NOMO-1 treated with DMSO at 0.1 percent for 48 hours (cell line): ENCODE data around the gene ABCB4.

ENCODE experiments used
- DNase-seq: peaks from one replicate; lab custom pipeline; 2025; ENCODE audit not compliant: unreplicated experiment; lab: John Stamatoyannopoulos, UW

Gene ABCB4

DNA sequence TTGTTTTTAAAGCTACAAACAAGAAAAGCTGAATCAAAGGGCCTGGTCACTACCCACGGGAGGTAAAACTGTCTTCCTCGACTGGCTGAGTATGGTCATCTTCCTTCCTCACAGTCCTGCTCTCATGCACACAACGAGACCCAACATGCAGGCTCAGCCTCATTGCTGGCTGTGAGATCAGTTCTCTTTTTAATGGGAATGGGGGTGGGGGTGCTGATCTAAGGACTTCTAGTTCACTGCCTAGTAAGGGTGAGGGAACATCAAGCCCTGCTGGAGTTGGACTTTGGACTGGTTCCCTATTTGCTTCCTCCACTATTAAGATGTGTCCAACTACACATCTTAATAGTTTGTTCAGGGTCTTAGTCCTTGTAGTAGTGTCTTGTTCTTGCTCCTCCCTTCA is 48.2 kb downstream of the ABCB4 start:
- no peak for DNase-seq

DNA sequence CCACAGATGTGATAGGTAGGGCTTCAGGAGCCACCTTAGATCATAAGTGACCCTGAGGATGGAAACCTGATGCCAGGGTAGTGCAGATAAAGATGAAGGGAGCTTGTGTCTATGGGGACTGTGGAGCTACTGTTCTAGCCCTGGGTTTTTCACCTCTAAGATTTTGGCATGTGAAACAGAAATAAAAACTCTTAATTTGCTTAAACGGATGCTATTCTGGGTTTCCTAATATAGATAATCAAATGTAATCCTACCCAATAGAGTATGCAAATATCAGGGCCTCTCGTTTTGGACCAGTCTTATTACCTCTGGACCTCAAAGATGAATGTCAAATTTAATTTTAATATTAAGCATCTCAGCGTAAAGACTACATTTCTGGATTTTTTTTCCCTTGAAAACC is 49.3 kb downstream of the ABCB4 start:
- DNase-seq = no peak

DNA sequence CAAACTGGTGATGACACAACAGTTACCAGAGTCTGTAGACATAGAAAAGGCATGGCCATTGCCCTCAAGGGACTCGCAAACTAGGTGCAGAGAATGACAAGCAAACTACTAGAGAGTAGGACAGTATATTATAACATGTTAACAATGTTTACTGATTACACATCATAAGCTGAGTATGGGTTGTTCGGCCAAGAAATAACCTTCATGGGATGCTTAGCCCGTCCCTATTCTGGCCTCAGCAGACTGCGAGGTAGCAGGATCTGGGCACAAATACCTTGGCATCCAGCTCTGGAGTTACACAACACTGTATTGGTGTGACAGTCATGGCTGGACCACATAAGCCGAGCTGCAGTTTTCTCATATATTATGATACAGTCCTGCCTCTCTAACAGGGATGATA is 51.4 kb downstream of the ABCB4 start:
- DNase-seq = no peak

DNA sequence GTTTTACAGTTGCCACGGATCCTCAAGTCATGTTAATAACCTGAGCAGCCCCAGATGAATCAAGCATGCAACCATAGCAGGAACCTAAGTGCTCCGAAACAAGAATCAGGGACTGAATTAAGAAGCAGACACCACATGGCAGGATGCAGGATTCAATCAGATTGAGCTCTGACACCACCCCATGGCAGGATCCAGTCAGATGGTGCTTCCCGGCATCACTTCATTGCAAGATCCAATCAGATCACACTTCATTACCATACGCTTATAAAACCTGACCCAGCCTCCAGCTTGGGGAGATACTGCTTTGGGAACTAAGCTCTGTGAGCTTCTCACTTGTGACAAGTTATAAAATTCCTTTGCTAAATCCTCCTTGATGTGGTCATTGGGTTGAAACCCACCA is 55.3 kb downstream of the ABCB4 start:
- DNase-seq = no peak

- peak; percentile 60 for DNase-seq
Observed at GRCh38 chr7:87416682-87417587, 58.5 kb downstream of the ABCB4 start.

DNA sequence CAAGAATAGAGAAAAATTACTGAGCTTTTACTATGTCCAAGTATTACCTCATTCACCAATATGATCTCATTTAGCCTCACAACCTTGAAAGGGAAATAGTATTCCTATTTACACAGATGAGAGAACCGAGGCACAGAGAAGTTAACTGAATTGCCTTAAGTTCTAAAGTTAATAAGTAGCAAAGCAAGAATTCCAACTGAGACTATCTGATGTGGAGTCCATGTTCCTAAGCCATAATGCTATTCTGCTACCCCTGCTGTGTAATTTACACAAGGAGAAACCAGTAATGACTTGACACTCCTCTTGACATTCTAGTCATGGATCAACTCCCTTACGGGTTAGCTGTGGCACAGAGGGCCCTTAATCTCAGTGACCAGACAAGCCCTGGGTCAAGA is 60.7 kb downstream of the ABCB4 start:
- no peak for DNase-seq

DNA sequence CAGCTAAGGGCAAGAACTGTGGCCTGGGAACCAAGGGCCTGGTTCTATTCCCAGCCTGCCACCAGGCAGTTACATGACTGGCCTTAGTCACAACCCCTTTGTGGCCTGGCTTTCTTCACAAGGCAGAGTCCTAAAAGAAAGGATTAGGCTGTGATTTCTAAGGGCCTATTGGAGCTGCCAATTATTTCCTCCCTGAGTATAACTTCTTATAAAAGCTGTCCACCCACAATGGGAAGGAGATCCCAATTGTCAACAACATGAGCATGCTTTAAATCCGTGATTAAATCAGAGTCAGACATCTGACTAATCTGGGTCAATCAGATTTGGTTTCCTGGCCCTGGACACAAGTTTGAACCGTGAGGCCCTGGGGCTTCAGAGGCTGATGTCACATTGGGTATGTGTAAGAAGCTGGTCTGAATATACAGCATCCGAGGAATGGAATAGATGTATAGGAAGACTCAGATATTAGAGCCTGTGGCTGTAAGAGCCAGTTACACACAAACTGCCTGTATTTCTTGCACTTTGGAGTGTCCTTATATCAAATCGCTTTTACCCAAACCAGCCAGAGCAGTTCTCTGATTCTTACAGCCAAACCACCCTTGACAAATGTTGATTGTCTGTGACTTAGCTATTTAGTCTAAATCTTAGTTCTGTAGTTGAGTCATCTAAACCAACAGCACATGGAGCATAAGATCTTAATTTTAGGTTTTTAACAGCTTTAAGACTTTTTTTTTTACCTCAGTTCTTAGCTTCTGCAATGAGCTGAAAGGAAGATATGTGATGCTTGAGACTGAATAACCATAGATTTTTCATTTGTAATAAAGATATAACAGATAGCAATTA is 61.3 kb downstream of the ABCB4 start:
- DNase-seq = no peak

DNA sequence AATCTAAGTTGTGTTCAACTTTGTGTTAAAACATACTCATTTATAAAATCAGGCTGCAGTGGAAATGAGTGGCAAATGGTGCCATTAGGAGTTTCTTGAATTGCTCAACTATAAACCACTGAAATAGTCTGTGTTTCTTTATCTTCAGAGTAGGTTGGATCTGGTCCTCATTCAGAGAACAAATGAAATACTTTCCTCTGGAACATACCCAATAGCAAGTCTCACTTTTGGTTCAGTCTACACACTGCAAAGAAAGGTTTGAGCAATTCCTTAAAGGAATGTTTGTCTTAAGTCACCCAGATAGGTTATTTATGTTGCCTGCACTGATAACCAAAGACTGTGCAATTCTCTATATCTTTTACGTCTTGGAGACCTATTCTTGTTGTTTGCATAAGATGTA is 62.5 kb downstream of the ABCB4 start:
- no peak for DNase-seq

DNA sequence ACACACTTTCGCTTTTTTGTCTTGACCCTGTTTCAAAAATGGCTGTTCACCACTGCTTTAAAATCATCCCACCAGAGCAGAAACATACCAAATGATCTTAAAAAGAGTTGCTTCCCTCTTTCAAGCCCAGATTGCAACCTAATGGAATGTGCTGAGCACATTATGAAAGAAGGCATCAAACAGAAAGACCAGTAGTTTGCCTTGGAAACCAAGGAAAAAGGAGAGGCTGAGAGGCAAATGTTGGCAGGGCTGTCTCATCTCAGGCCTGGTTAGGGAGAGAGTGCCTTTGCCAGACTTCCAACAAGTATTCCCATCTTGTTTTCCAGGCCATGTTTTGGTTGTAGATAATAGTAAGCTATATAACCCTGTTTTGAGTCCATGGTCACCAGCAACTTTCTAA is 64.3 kb downstream of the ABCB4 start:
- DNase-seq = no peak

DNA sequence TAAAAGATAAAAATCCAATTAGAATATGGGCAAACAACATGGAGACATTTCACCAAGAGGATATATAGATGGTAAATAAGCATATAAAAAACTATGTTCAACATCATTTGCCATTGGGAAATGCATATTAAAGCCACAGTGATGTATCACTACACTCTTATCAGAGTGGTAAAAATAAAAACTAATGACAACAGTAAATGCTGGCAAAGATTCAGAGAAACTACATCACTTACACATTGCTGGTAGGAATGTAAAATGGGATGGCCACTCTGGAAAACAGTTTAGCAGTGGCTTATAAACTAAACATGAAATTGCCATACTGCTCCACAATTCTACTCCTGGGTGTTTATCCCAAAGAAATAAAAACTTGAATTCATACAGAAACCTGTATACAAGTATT is 70.8 kb downstream of the ABCB4 start:
- no peak for DNase-seq

GRCh38 chr7:87398446-87398845 is 77.0 kb downstream of the ABCB4 start:
- DNase-seq = no peak

DNA sequence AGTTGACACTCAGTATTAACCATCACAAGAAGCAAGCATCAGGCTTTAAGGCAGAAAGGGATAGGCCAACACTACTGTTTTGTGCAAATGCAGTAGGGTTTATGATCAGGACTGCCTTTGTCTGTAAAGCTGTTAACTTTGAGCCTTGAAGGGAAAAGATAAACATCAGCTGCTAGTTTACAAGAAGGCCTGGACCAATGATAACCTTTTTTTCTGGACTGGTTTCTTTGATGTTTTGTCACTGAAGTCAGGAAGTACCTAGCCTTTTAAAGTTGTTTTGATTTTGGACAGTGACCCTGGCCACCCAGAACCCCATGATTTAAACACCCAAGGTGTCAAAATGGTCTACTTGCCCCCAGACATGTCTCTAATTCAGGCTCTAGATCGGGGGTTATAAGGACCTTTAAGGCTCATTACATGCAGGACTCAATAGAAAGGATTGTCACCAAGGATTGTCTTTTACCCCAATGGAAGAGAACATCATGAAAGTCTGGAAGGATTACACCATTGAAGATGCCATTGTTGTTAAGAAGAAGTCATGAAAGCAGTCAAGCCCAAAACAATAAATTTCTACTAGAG is 79.9 kb downstream of the ABCB4 start:
- DNase-seq = no peak

GRCh38 chr7:87391020-87391701 is 84.3 kb downstream of the ABCB4 start:
- no peak for DNase-seq

GRCh38 chr7:87380905-87381304 is 94.6 kb downstream of the ABCB4 start:
- DNase-seq = no peak

- no peak for DNase-seq
Observed at GRCh38 chr7:87375662-87376435, 99.6 kb downstream of the ABCB4 start.

DNA sequence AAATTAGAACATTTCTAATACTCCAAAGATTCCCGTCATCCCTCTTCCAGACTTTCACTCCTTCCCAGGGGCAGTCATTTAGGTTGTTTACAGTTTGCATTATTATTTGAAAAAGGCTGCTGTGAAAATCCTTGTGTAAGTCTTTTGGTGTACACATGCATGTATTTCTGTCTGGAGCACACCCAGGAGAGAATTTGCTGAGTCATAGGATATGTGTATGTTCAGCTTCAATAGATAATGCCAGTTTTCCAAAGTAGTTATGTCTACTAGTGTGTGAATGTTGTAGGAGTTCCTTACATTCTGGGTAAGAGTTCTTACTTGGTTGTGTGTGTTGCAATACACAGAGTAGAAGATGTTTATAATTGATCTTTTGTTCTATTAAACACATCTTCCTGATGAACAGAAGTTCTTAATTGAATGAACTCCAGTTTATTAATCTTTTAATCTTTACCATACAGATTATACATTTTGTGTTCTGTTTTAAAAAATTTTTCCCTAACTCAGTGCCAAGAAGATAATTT is 104.8 kb downstream of the ABCB4 start:
- no peak for DNase-seq

- no peak for DNase-seq
Observed at GRCh38 chr7:87369216-87369615, 106.3 kb downstream of the ABCB4 start.

DNA sequence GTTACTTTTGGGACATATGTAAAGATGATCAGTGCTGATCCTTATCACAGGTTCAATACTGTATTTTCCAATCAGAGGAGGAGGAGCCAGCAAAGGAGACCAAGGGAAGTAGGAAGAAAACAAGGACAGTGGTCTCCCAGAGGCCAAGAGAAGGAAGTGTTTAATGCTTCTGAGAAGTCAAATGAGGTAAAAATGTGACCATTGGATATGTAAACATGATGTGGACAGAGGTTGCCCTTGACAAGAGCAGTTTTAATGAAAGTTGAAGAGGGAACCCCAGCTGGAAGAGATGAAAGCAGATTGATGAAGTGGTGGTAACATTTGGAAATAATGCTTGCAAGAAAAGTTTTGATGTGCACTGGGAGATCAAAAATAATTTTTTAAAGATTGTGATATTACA is 111.2 kb downstream of the ABCB4 start:
- no peak for DNase-seq

DNA sequence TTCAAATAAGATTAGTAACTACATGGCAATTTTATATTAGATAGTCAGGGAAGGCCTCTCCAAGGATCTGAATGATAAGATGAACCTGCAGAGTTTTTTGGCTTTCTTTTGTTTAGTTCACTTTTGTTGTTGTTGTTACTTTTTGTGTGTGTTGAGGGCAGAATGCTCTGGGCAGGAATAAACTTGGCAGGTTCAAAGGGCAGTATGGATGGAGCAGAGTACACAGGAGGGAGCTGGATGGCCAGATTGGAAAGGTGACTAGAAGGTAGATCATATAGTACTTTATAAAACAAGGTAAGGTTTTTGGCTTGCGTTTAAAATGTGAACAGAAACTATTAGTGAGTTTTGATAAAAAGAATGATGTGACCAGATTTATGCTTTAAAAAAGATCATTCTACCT is 112.1 kb downstream of the ABCB4 start:
- DNase-seq = no peak

- DNase-seq = peak; percentile 33
Observed at GRCh38 chr7:87361320-87361719, 114.2 kb downstream of the ABCB4 start.
